HCT116 (cell line): Measurements from ENCODE around the gene PPIL1. TPM values are rescaled to one million over a fixed set of nuclear protein-coding genes. Genes with fewer than 3 reads are reported as not detected.

Experiments
- ATAC-seq: fragments of 200-7000 bp; cut with Tn5 transposase; 2 replicates; pipeline ENCODE4 v1.9.1; 2020; ENCODE audit warnings: mild to moderate bottlenecking, moderate library complexity
- BruUV-seq: library from RNA; stranded (reverse); fragments of 400-500 nt; replicated peaks from 2 replicates; lab custom pipeline; 2021; lab: Mats Ljungman, UMichigan
- CTCF ChIA-PET: fragments of 300-600 bp; sonication (Branson Sonifier 250); formaldehyde crosslinking; loops from one replicate; lab custom pipeline; 2021; ENCODE audit warnings: antibody characterized with exemption; lab: Charles Lee
- POLR2A ChIA-PET: fragments of 300-600, 350-600 bp; sonication (Branson Sonifier 250); formaldehyde crosslinking; loops from one replicate; lab custom pipeline; 2021; ENCODE audit warnings: antibody characterized with exemption; lab: Charles Lee
- RAD21 ChIA-PET, 2 experiments: fragments of 300-600 bp; sonication (Branson Sonifier 250); formaldehyde crosslinking; loops; one replicate each; lab custom pipeline; 2023; ENCODE audit warnings: low total read pairs in 2 of 2; ENCODE audit not compliant: uncharacterized antibody in 2 of 2, unreplicated experiment in 2 of 2, low non-redundant PET in 1 of 2; lab: Charles Lee
- DNase-seq: peaks from one replicate; pipeline ENCODE4 v3.0.0-alpha.2; 2010; ENCODE audit warnings: low read depth, low spot score
- H2AFZ ChIP-seq: fragments of 200-600 bp; shearing (Covaris generic), sonication (generic); 2 replicates; pipeline ENCODE4 v1.6.1; 2017; ENCODE audit warnings: low read depth, mixed run types, mixed read lengths, antibody characterized with exemption, low read length; ENCODE audit not compliant: poor library complexity, severe bottlenecking
- H3K27ac ChIP-seq: 2 replicates; pipeline ENCODE4 v1.5.1; 2012; ENCODE audit warnings: low read depth, low read length
- H3K27me3 ChIP-seq: fragments of 200-600 bp; sonication (generic); 2 replicates; pipeline ENCODE4 v1.6.1; 2016; ENCODE audit warnings: mixed run types, low read length, mixed read lengths; ENCODE audit not compliant: insufficient read depth
- H3K36me3 ChIP-seq, 2 experiments: fragments of 200-500 bp in 1 of 2; fragments of 200-600 bp in 1 of 2; sonication (Bioruptor generic) in 1 of 2; sonication (generic) in 1 of 2; 2 replicates each; pipeline versions ENCODE4 v1.5.1 to v1.6.1; 2014 to 2016; ENCODE audit warnings: low read length in 2 of 2, inconsistent platforms in 1 of 2, mixed read lengths in 1 of 2, mixed run types in 1 of 2; ENCODE audit not compliant: insufficient read depth in 2 of 2, control insufficient read depth in 1 of 2
- H3K4me1 ChIP-seq, 2 experiments: fragments of 200-600 bp in 1 of 2; sonication (generic) in 1 of 2; 2 replicates each; pipeline versions ENCODE4 v1.5.1 to v1.6.1; 2012 to 2017; ENCODE audit warnings: low read length in 2 of 2, inconsistent platforms in 1 of 2, mild to moderate bottlenecking in 1 of 2, mixed read lengths in 1 of 2, mixed run types in 1 of 2, moderate library complexity in 1 of 2; ENCODE audit not compliant: insufficient read depth in 2 of 2, control insufficient read depth in 1 of 2
- H3K4me2 ChIP-seq: fragments of 200-600 bp; sonication (generic); 2 replicates; pipeline ENCODE4 v1.6.1; 2017; ENCODE audit warnings: mixed run types, low read length, mixed read lengths
- H3K4me3 ChIP-seq, 2 experiments: fragments of 200-600 bp in 1 of 2; sonication (generic) in 1 of 2; replicated peaks in 1 of 2; 2 replicates each; pipeline ENCODE4 v1.5.1; 2011 to 2016; ENCODE audit warnings: low read length in 2 of 2, control low read depth in 1 of 2, low read depth in 1 of 2, mild to moderate bottlenecking in 1 of 2, mixed read lengths in 1 of 2, mixed run types in 1 of 2
- H3K79me2 ChIP-seq: fragments of 200-600 bp; sonication (generic); 2 replicates; pipeline ENCODE4 v1.6.1; 2017; ENCODE audit warnings: mild to moderate bottlenecking, mixed run types, low read length, moderate library complexity, mixed read lengths; ENCODE audit not compliant: insufficient read depth
- H3K9ac ChIP-seq: fragments of 200-600 bp; sonication (generic); 2 replicates; pipeline ENCODE4 v1.6.1; 2016; ENCODE audit warnings: low read length, mixed read lengths
- H3K9me2 ChIP-seq: fragments of 200-600 bp; sonication (generic), shearing (Covaris generic); 2 replicates; pipeline ENCODE4 v1.6.1; 2017; ENCODE audit warnings: mixed run types, mild to moderate bottlenecking, moderate library complexity; ENCODE audit not compliant: insufficient read depth
- H3K9me3 ChIP-seq, 2 experiments: fragments of 200-500 bp in 1 of 2; fragments of 200-600 bp in 1 of 2; sonication (Bioruptor generic) in 1 of 2; sonication (generic) in 1 of 2; 2 replicates each; pipeline ENCODE4 v1.6.1; 2014 to 2017; ENCODE audit warnings: low read length in 2 of 2, mixed read lengths in 2 of 2, inconsistent platforms in 1 of 2, low read depth in 1 of 2, mild to moderate bottlenecking in 1 of 2, mixed run types in 1 of 2, moderate library complexity in 1 of 2; ENCODE audit not compliant: control insufficient read depth in 1 of 2, insufficient read depth in 1 of 2
- H4K20me1 ChIP-seq: fragments of 200-600 bp; sonication (generic), shearing (Covaris generic); 2 replicates; pipeline ENCODE4 v1.6.1; 2017; ENCODE audit warnings: mixed run types, mild to moderate bottlenecking, moderate library complexity; ENCODE audit not compliant: insufficient read depth
- ATF3 ChIP-seq: IDR thresholded peaks from 2 replicates; pipeline ENCODE4 v1.6.1; 2012
- CBX3 ChIP-seq: IDR thresholded peaks from 2 replicates; pipeline ENCODE4 v1.6.1; 2012; ENCODE audit warnings: low read depth
- CEBPB ChIP-seq: IDR thresholded peaks from 2 replicates; pipeline ENCODE4 v1.6.1; 2012; ENCODE audit warnings: low read depth
- CTCF ChIP-seq, 3 experiments: fragments of 200-600 bp in 1 of 3; sonication (generic) in 1 of 3; IDR thresholded peaks in 2 of 3; conservative IDR thresholded peaks in 1 of 3; 2 replicates each; pipeline ENCODE4 v1.5.1; 2012 to 2017; ENCODE audit warnings: low read depth in 2 of 3, low read length in 2 of 3, antibody characterized with exemption in 1 of 3, borderline replicate concordance in 1 of 3, control low read depth in 1 of 3, mild to moderate bottlenecking in 1 of 3, mixed read lengths in 1 of 3, mixed run types in 1 of 3, moderate library complexity in 1 of 3; ENCODE audit not compliant: insufficient read depth in 1 of 3
- EGR1 ChIP-seq: IDR thresholded peaks from 2 replicates; pipeline ENCODE4 v1.6.1; 2012; ENCODE audit warnings: low read depth
- EZH2 ChIP-seq: fragments of 200-600 bp; sonication (generic); IDR thresholded peaks from 2 replicates; pipeline ENCODE4 v1.6.1; 2017; ENCODE audit warnings: antibody characterized with exemption, mixed run types
- FOSL1 ChIP-seq: IDR thresholded peaks from 2 replicates; pipeline ENCODE4 v1.6.1; 2012; ENCODE audit warnings: low read depth
- MAX ChIP-seq: IDR thresholded peaks from 2 replicates; pipeline ENCODE4 v1.6.1; 2012
- POLR2A ChIP-seq: IDR thresholded peaks from 2 replicates; pipeline ENCODE4 v1.7.0; 2011; ENCODE audit warnings: borderline replicate concordance; ENCODE audit not compliant: insufficient read depth, insufficient read length; ENCODE audit errors: extremely low read depth
- POLR2AphosphoS5 ChIP-seq: IDR thresholded peaks from 2 replicates; pipeline ENCODE4 v1.6.1; 2011; ENCODE audit warnings: mild to moderate bottlenecking, low read depth, low read length, moderate library complexity
- RAD21 ChIP-seq: IDR thresholded peaks from 2 replicates; pipeline ENCODE4 v1.6.1; 2012; ENCODE audit warnings: low read depth, mild to moderate bottlenecking
- REST ChIP-seq: IDR thresholded peaks from 2 replicates; pipeline ENCODE4 v1.6.1; 2012; ENCODE audit warnings: low read depth
- SIN3A ChIP-seq: IDR thresholded peaks from 2 replicates; pipeline ENCODE4 v1.6.1; 2012; ENCODE audit warnings: low read depth
- SP1 ChIP-seq: IDR thresholded peaks from 2 replicates; pipeline ENCODE4 v1.6.1; 2012; ENCODE audit warnings: low read depth
- SRF ChIP-seq: IDR thresholded peaks from 2 replicates; pipeline ENCODE4 v1.6.1; 2012; ENCODE audit warnings: low read depth
- YY1 ChIP-seq: IDR thresholded peaks from 2 replicates; pipeline ENCODE4 v1.6.1; 2011; ENCODE audit warnings: low read length, low read depth, moderate library complexity, mild to moderate bottlenecking; ENCODE audit not compliant: insufficient replicate concordance; ENCODE audit errors: extremely low read depth
- ZFX ChIP-seq: fragments of 450-650 bp; IDR thresholded peaks from 2 replicates; pipeline ENCODE4 v1.6.1; 2017
- intact Hi-C: fragments of 100-400 bp; cut with micrococcal nuclease; formaldehyde crosslinking; loops from 2 replicates; pipeline ENCODE4 v1.10.0; 2022
- total RNA-seq: library from RNA; stranded (reverse); gene quantifications from one replicate; pipeline ENCODE4 v1.2.1, GENCODE V29; 2021; ENCODE audit not compliant: unreplicated experiment

PPIL1 gene
- total RNA-seq, 1 experiment from 2014 or later: 42.0 TPM

- TF ChIP-seq YY1: no peak
These were observed 12.5 kb upstream of the PPIL1 start (continued) for GRCh38 chr6:36886950-36887618.

GRCh38 chr6:36885461-36886401, 11.1 kb upstream of the PPIL1 start, which contains the start of gene C6orf89:
Gene C6orf89 (plus strand): TSS chr6:36885952. CDS start chr6:36899445, 13,493 bp downstream.
- TSS peak; percentile 51 for BruUV-seq
- DNase-seq: peak; percentile 94
- Histone ChIP-seq H3K4me1 (peaks cover 8 to 18% of the 10 kb centered on the region in 2 experiments; a peak in 3 of 4 replicates), H3K4me2 (peak within 1 kb of the TSS; percentile 75), H4K20me1 (no peaks in the 10 kb centered on the region), H3K36me3 (no peaks in the 10 kb centered on the region), H3K9ac (peak within 1 kb of the TSS; percentile 70), H3K4me3 (peak within 1 kb of the TSS; percentile 81 to 88), H3K79me2 (peaks cover 35% of the 10 kb centered on the region), H3K9me2 (no peaks in the 10 kb centered on the region), H3K9me3 (no peaks in the 10 kb centered on the region), H2AFZ (peak within 1 kb of the TSS; percentile 28), H3K27me3 (no peaks in the 10 kb centered on the region), H3K27ac (peak within 1 kb of the TSS; percentile 65)
- ChIA-PET RAD21 (interaction anchor here (0.5 to 1.4 kb wide), 3 partner anchors 132 to 169 kb away, joined by 3 to 6 read pairs (median 4); no protein-coding TSS in a partner anchor), CTCF (interaction anchor here (1.1 to 2.8 kb wide), 8 partner anchors 11 to 325 kb away, joined by 3 to 39 read pairs (median 5); partner anchors contain the start of gene PPIL1), POLR2A (interaction anchor here (0.7 to 2.3 kb wide), 3 partner anchors 11 to 132 kb away, joined by 3 to 11 read pairs (median 3); partner anchors contain the start of gene PPIL1)
- intact Hi-C loops: loop anchor here (1.0 to 5.0 kb wide), 2 partner anchors 133 to 327 kb away; no protein-coding TSS in a partner anchor
- peak; percentile 100 for ATAC-seq
- TF ChIP-seq EGR1 (peak; percentile 72), MAX (peak; percentile 88), REST (no peak), CEBPB (no peak), SP1 (peak; percentile 70), POLR2A (no peak), POLR2AphosphoS5 (peak; percentile 85), ATF3 (no peak), SIN3A (peak; percentile 93), CBX3 (peak; percentile 93; the same call in 1 of the 2 replicates), RAD21 (peak; percentile 73), CTCF (IDR thresholded peaks at IDR 0.05 in 2 of 3, conservative IDR thresholded peaks at IDR 0.05 in 1 of 3; ENCODE audit: borderline replicate concordance in 1 of 3, insufficient read depth in 1 of 3, low read depth in 2 of 3, low read length in 2 of 3) (peak; percentile 80 to 87 (median 87)), SRF (peak; percentile 33; the same call in 1 of the 2 replicates), ZFX (no peak), FOSL1 (no peak), EZH2 (no peak)
